Liver (tissue), 3 donors: ENCODE measurements around the gene TSPEAR.

ENCODE experiments used
- CTCF ChIP-seq: fragments of 150-350 bp; IDR thresholded peaks from 2 replicates; pipeline ENCODE4 v1.5.1; 2017; ENCODE audit warnings: improper control_type of control experiment, low read depth, low read length; ENCODE audit not compliant: missing input control
- GABPA ChIP-seq, 2 donors: IDR thresholded peaks in 1 of 2; conservative IDR thresholded peaks in 1 of 2; 2 replicates each; pipeline ENCODE4 v1.6.1; 2016; ENCODE audit warnings: antibody characterized with exemption in 2 of 2, mild to moderate bottlenecking in 1 of 2, moderate library complexity in 1 of 2
- MAX ChIP-seq: IDR thresholded peaks from 2 replicates; pipeline ENCODE4 v1.6.1; 2016; ENCODE audit warnings: antibody characterized with exemption
- REST ChIP-seq: IDR thresholded peaks from 2 replicates; pipeline ENCODE4 v1.6.1; 2016; ENCODE audit warnings: antibody characterized with exemption, mild to moderate bottlenecking
- donor health status: healthy.
- donor health status: healthy.

GRCh38 chr21:44521928-44522752 lies 189.2 kb downstream of the TSPEAR start:
- TF ChIP-seq GABPA (IDR thresholded peaks at IDR 0.05 in 1 of 2, conservative IDR thresholded peaks at IDR 0.05 in 1 of 2) (no peak), CTCF (no peak), REST (no peak), MAX (no peak)
